HG02943 (cell line): Measurements from ENCODE around the gene C4B.
"Not testable (repeated sequence)": the region's sequence is repeated elsewhere in the genome, so short reads cannot be mapped to it uniquely, and the experiment has no call there.

Experiments
- ATAC-seq: cut with Tn5 transposase; IDR thresholded peaks from one replicate; pipeline ENCODE4 v1.9.1; 2021; ENCODE audit warnings: mild to moderate bottlenecking, low read depth, moderate library complexity; ENCODE audit not compliant: unreplicated experiment

The C4B gene

DNA sequence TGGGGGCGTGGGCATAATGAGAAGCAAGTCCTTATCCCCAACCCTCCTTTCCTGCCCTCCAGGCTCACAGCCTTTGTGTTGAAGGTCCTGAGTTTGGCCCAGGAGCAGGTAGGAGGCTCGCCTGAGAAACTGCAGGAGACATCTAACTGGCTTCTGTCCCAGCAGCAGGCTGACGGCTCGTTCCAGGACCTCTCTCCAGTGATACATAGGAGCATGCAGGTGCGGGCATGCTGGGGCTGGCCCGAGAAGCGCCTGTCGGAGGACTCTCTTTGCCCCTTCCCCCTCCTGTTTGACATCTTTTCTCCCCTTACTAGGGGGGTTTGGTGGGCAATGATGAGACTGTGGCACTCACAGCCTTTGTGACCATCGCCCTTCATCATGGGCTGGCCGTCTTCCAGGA, 14.0 kb downstream of the C4B start:
- ATAC-seq = not testable (repeated sequence)

DNA sequence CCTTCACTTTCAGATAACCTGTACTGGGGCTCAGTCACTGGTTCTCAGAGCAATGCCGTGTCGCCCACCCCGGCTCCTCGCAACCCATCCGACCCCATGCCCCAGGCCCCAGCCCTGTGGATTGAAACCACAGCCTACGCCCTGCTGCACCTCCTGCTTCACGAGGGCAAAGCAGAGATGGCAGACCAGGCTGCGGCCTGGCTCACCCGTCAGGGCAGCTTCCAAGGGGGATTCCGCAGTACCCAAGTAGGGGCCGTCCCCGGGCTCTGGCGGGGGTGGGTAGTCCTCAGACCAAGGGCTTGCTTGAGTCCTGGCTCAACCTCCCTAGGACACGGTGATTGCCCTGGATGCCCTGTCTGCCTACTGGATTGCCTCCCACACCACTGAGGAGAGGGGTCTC, 15.0 kb downstream of the C4B start:
- not testable (repeated sequence) for ATAC-seq

GRCh38 chr6:32035283-32036013, 20.9 kb downstream of the C4B start:
- not testable (repeated sequence) for ATAC-seq

DNA sequence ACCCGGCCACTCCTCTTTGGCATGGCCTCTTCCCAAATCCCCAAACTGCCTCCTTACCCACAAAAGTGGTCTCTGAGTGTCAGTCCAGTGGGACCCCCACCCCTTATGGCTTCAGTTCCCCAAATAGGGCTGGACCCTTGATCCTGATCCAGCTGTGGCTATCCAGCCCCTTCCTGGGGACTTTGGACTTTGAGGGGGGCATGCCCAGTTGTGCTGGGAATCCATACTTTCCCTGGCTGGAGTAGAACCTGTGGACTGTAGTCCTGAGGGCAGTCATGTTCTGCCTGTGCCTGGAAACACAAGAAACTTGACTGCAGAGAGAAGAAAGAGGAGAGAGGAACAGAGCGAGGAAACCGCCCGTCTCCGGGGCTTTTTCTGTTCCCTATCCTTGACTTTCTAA, 22.5 kb downstream of the C4B start:
- not testable (repeated sequence) for ATAC-seq

DNA sequence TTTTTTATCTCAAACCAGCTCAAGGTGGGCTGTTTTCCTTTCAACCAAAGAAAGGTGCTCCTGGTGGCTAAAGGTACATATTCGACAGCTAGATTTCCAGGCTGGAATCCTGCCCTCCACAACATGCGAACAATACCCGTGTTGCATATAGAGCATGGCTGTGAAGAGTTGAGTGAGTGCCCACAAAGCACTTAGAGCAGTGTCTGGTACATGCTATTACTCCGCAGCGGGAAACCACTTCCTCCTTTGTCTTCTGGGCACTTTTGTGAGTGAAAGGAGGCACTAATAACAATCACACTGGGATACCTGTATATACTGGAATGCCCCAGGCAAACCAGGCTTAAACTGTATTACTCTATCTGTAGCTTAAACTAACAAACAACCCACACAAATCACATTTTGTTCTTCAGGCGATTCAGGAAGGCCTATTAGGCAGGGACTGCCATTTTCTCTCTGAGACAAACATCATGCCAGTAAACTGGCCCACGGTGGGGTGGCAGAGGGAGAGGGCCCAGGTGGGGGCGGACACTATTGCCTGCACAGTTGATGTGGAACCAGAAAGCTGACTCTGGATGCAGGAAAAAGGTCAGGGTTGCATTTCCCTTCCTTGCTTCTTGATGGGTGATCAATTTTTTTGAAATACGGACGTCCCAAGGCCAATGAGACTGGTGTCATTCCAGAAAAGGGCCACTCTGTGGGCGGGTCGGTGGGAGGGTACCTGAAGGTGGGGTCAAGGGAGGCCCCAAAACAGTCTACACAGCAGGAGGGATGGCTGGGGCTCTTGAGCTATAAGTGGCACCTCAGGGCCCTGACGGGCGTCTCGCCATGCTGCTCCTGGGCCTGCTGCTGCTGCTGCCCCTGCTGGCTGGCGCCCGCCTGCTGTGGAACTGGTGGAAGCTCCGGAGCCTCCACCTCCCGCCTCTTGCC, 23.3 kb downstream of the C4B start, which contains the start of gene CYP21A2:
Gene CYP21A2 (plus strand): TSS at position 818 of the 927 bp plus-strand sequence. CDS start 8 bp downstream, at position 826.
- ATAC-seq = not testable (repeated sequence)

GRCh38 chr6:32038878-32039277, 24.3 kb downstream of the C4B start:
- ATAC-seq = not testable (repeated sequence)

GRCh38 chr6:32039321-32040274, 25.0 kb downstream of the C4B start:
- ATAC-seq = not testable (repeated sequence)

- not testable (repeated sequence) for ATAC-seq
Observed at GRCh38 chr6:32040299-32041049, 25.9 kb downstream of the C4B start.

DNA sequence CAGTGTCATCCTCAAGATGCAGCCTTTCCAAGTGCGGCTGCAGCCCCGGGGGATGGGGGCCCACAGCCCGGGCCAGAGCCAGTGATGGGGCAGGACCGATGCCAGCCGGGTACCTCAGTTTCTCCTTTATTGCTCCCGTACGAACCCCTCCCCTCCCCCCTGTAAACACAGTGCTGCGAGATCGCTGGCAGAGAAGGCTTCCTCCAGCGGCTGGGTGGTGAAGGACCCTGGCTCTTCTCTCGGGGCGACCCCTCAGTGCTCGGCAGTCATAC, 26.4 kb downstream of the C4B start:
- not testable (repeated sequence) for ATAC-seq

GRCh38 chr6:32041385-32041784, 26.8 kb downstream of the C4B start:
- ATAC-seq = not testable (repeated sequence)

DNA sequence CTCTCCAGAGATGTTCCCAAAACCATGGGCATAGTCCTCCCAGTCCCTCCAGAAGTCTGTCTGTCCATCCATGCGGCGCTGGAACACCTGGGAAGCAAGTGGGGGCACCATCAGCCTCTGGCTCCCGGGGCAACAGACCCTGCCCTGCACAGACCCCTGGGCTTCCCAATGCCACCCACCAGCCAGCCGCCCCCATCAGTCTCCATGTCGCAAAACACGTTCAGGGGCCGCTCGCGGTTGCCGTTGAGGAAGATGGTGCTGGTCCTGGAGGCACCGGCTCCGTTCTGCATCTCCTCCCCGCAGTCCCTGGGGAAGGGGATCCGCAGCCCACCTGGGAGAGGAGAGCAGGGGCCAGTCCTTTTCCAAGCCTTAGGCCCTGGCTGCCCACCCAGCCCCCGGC, 27.7 kb downstream of the C4B start:
- ATAC-seq = not testable (repeated sequence)

DNA sequence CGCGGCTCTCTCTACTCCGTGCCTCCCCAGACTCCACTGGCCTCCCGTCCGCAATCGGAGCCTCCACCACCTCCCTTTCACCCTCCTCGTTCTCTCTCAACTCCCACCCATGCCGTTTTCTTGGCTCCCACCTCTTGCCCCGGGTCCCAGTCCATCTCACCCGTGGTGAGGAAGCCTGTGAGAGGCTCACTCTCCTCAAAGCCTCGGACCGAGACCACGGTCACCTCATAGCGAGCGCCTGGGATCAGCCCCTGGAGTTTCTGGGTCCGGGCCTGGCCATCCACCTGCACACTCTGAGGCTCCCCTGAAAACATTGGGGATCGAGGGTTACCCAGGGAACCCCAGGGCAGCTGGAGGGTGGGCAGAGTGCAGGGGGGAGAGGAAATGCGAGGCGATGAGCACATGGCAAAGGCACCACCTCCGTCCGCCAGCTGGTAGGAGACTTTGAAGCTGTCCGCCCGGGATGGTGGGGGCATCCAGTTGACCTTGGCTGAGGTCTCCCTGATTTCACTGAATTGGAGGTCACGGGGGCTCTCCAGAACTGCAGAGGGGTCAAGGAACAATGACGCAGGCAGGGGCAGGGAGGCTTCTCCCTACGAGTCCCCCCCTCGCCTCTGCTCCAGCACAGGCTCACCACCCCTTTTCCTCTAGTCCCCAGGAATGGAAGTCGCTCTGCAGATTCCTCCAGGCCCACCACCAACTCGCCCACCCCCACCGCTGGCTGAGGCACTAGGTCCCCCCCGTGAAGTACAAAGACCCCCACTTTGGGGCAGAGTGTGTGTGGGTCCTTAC, 29.2 kb downstream of the C4B start:
- not testable (repeated sequence) for ATAC-seq

- not testable (repeated sequence) for ATAC-seq
Observed at GRCh38 chr6:32044916-32045315, 30.3 kb downstream of the C4B start.

DNA sequence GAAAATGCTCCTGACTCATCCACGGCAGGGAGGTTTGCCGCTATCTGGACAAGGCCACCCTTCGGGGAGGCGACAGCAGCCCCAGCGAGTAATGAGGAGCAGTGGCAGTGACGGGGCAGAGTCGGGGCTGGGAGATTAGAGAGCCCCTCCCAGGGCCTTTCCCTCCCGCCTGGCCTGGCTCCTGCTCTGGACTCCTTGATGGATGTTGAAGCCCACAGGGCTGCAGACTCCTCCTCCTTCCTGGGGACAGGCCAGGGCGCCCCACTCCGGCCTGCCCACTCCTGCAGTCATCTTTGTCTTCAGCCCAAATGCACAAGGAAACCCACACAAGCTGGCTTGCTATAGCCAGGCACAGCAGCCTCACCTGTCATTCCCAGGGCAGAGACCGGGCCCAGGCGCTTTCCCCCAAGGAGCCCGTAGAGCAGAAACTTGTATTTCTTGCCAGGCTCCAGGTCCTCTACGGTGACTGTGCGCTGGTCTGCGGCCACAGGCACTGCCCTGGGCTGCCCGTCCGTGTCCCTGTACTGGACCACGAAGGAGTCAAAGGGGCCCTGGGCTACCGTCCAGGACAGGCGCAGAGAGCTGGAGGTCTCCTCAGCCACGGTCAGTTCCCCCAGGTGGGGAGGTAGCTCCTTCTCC, 31.3 kb downstream of the C4B start:
- ATAC-seq = no peak

GRCh38 chr6:32046450-32047083, 32.0 kb downstream of the C4B start:
- no peak for ATAC-seq

DNA sequence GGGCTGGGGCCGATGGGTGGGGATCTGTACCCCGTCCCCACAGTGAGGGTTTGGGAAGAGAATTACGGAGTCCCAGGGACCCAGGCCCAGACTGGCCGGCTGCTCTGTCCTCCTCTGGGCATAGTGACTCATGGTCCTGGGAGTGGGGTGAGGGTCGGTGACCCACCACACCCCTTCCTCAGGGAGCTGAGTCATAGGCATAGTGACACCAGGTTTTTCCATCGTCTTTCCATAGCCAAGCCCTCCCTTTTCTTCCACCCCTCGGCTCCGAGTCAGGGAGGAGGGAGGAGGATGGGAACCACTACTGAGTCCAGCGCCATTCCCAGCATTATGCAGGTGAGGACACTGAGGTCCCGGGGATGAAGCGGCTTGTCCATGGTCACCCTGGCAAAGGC, 32.5 kb downstream of the C4B start:
- no peak for ATAC-seq

- ATAC-seq = no peak
Observed at GRCh38 chr6:32047539-32047854, 32.9 kb downstream of the C4B start.
